Adrenal gland (tissue), 12 donors: ENCODE results near the gene GIGYF1. TPM values are rescaled to one million over a fixed set of nuclear protein-coding genes. Genes with fewer than 3 reads are reported as not detected.
A peak's percentile ranks its signal among the peaks of the same experiment; 100 is the strongest.

ENCODE experiments used
- DNase-seq, 7 donors: peaks; one replicate each; pipeline ENCODE4 v3.0.0-alpha.2; 2019 to 2020
- H3K27ac ChIP-seq, 5 donors: fragments of 200-600 bp; sonication (generic) in 4 of 5; 1 replicate in 3 of 5; 2 replicates in 2 of 5; pipeline versions ENCODE4 v1.5.1 to v1.8.0; 2016 to 2020; ENCODE audit warnings: mild to moderate bottlenecking in 1 of 5
- H3K27me3 ChIP-seq: fragments of 200-600 bp; 2 replicates; pipeline ENCODE4 v1.8.0; 2021
- H3K36me3 ChIP-seq, 2 donors: fragments of 200-600 bp; replicated peaks in 1 of 2; 1 replicate in 1 of 2; 2 replicates in 1 of 2; pipeline versions ENCODE4 v1.5.1 to v1.8.0; 2018 to 2022
- H3K4me1 ChIP-seq, 2 donors: fragments of 200-600 bp; replicated peaks in 1 of 2; 1 replicate in 1 of 2; 2 replicates in 1 of 2; pipeline versions ENCODE4 v1.5.1 to v1.8.0; 2018 to 2021
- H3K4me3 ChIP-seq, 4 donors: fragments of 200-600 bp; sonication (generic) in 3 of 4; one replicate each; pipeline ENCODE4 v1.5.1; 2016 to 2018
- H3K9me3 ChIP-seq, 3 donors: fragments of 200-600 bp; sonication (generic) in 1 of 3; replicated peaks in 1 of 3; 1 replicate in 2 of 3; 2 replicates in 1 of 3; pipeline versions ENCODE4 v1.5.1 to v1.8.0; 2016 to 2021
- CTCF ChIP-seq, 6 experiments: fragments of 450-650 bp in 4 of 6; fragments of 200-600 bp in 2 of 6; sonication (generic) in 1 of 6; IDR thresholded peaks; 1 replicate in 5 of 6; 2 replicates in 1 of 6; pipeline versions ENCODE4 v1.5.1 to v1.8.0; 2016 to 2021; ENCODE audit warnings: antibody characterized with exemption in 6 of 6, mild to moderate bottlenecking in 2 of 6, moderate library complexity in 1 of 6
- POLR2A ChIP-seq, 2 donors: fragments of 450-650 bp; IDR thresholded peaks; one replicate each; pipeline ENCODE4 v1.6.1; 2017; ENCODE audit warnings: antibody characterized with exemption in 2 of 2, mild to moderate bottlenecking in 2 of 2, moderate library complexity in 1 of 2
- WGBS, 4 donors: extraction: QIAGEN DNeasy Blood & Tissue Kit in 2 of 4; methylation state at CpG; one replicate each; pipeline versions ENCODE4 v1.1.5 to v1.1.7; 2013 to 2017; 5-methylcytosine and 5-hydroxymethylcytosine counted together
- intact Hi-C, 2 donors: fragments of 100-400 bp; cut with DNase I; formaldehyde crosslinking; loops; one replicate each; pipeline versions ENCODE4 v1.14.1 to v1.15.0; 2022 to 2023
- polyA plus RNA-seq, 3 donors: library from polyadenylated mRNA; stranded (reverse); fragments of 200-250 nt in 2 of 3; fragments of 350-450 nt in 1 of 3; fragmentation: Illumina TruSeq in 1 of 3; extraction: RNeasy Lipid Tissue Mini Kit (QIAGEN cat#74804) in 1 of 3; gene quantifications; one replicate each; pipeline ENCODE4 v1.2.3, GENCODE V29; 2013 to 2014
- total RNA-seq, 9 donors: library from RNA; depleted of rRNA in 4 of 9; stranded (reverse); fragments of >200 nt in 4 of 9; fragments of 120-200 nt in 1 of 9; fragmentation: NEBNext Ultra II Directional in 1 of 9; extraction: Animal tissue kit (Norgen Biotek cat#: 25700) in 1 of 9; gene quantifications; one replicate each; pipeline versions ENCODE4 v1.1.0 to v1.2.4, GENCODE V29; 2013 to 2023
- donor health status: healthy with polysubstance abuse.
- donor health status: Bipolar disorder and iron deficiency.
- donor health status: DM: yes; HTN: yes; CAD: no.
- donor health status: DM: no; HTN: no; CAD: no.
- donor health status: DM: no; HTN: no; CAD: no.
- donor health status: DM: yes; HTN: yes; CAD: no.

Gene GIGYF1
- total and polyA plus RNA-seq, 12 donors, result 5.4 to 167 (median 25.9) TPM

GRCh38 chr7:100686822-100687211 lies 7.2 kb downstream of the GIGYF1 start:
- TF ChIP-seq POLR2A (IDR thresholded peaks at IDR 0.05), result no peak
- TF ChIP-seq CTCF (IDR thresholded peaks at IDR 0.05), result no peak
- WGBS, 4 donors, result 83 to 90% (median 90%) methylated on average over 13 to 17 of the region's 17 CpGs
- H3K9me3 ChIP-seq, result no peaks in the 10 kb centered on the region
- no peaks in the 10 kb centered on the region for H3K27me3 ChIP-seq
- H3K36me3 ChIP-seq, result peaks cover 0 to 68% of the 10 kb centered on the region in 2 donors
- intact Hi-C loops, result loop anchor here in 1 of 2 donors (5.0 kb wide), 2 partner anchors 115 to 220 kb away; partner anchors contain the start of gene SAP25
- H3K4me3 ChIP-seq, result no peak overlapping the region
- H3K4me1 ChIP-seq, result peaks cover 9 to 51% of the 10 kb centered on the region in 2 donors
- DNase-seq, result peak in 1 of 7 donors; percentile 13
- H3K27ac ChIP-seq, result peak overlapping the region in 1 of 5 donors; percentile 71

- intact Hi-C loops, result loop anchor here in 1 of 2 donors (5.0 kb wide), 2 partner anchors 114 to 219 kb away; partner anchors contain the start of gene SAP25
- H3K4me3 ChIP-seq, result no peak overlapping the region
- no peaks in the 10 kb centered on the region for H3K9me3 ChIP-seq
- no peaks in the 10 kb centered on the region for H3K27me3 ChIP-seq
- TF ChIP-seq CTCF (IDR thresholded peaks at IDR 0.05) (no peak), POLR2A (IDR thresholded peaks at IDR 0.05) (no peak)
- peaks cover 9 to 47% of the 10 kb centered on the region in 2 donors for H3K4me1 ChIP-seq
- WGBS, 4 donors, result 71 to 86% (median 77%) methylated on average over 32 to 33 of the region's 33 CpGs
- H3K27ac ChIP-seq, result peak overlapping the region in 1 of 5 donors; percentile 71
- H3K36me3 ChIP-seq, result peaks cover 0 to 73% of the 10 kb centered on the region in 2 donors
- peak in 3 of 7 donors; percentile 13 to 32 (median 25) for DNase-seq
Measured at GRCh38 chr7:100686201-100686821, 7.7 kb downstream of the GIGYF1 start.

GRCh38 chr7:100685631-100686145 lies 8.4 kb downstream of the GIGYF1 start:
- Histone ChIP-seq H3K4me3 (no peak overlapping the region), H3K4me1 (peaks cover 9 to 42% of the 10 kb centered on the region in 2 donors), H3K9me3 (no peaks in the 10 kb centered on the region), H3K27ac (no peak overlapping the region), H3K27me3 (no peaks in the 10 kb centered on the region), H3K36me3 (peaks cover 0 to 77% of the 10 kb centered on the region in 2 donors)
- DNase-seq, result no peak
- intact Hi-C loops, result loop anchor here in 1 of 2 donors (5.0 kb wide), 2 partner anchors 113 to 218 kb away; partner anchors contain the start of gene SAP25
- TF ChIP-seq POLR2A (IDR thresholded peaks at IDR 0.05), result no peak
- TF ChIP-seq CTCF (IDR thresholded peaks at IDR 0.05), result no peak
- 88 to 93% (median 90%) methylated on average over 15 to 17 of the region's 17 CpGs for WGBS, 4 donors

DNA sequence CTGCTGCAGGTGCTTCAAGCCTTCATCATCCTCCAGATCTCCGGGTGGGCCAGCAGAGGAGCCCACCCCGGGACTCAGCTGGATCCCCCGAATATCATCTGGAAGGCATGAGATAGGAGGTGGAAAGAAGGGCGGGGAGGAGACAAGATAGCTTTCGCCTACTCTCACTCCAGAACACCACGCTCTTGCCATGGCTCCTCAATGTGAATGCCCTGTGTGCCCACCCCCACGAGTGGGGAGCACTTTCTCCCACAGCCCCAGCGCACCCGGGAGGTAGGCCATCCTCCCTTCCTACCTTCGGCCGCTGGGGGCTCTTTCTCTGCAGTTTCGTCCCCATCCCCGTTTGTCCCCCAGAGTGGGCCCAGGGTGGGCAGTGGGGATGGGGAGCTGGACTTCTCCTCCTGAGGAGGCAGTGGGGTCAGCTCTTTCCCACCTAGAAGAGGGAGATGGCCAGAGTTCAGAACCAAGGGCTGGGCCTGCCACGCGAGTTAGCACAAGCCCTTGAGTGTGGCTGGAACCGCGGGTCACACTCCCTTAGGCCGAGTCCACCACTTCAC lies 8.9 kb downstream of the GIGYF1 start:
- Histone ChIP-seq H3K36me3 (peaks cover 0 to 82% of the 10 kb centered on the region in 2 donors), H3K27me3 (no peaks in the 10 kb centered on the region), H3K4me3 (no peak overlapping the region), H3K9me3 (no peaks in the 10 kb centered on the region), H3K27ac (no peak overlapping the region), H3K4me1 (peaks cover 13 to 43% of the 10 kb centered on the region in 2 donors)
- no peak for TF ChIP-seq CTCF (IDR thresholded peaks at IDR 0.05)
- no peak for TF ChIP-seq POLR2A (IDR thresholded peaks at IDR 0.05)
- intact Hi-C loops, result loop anchor here in 1 of 2 donors (5.0 kb wide), 2 partner anchors 113 to 218 kb away; partner anchors contain the start of gene SAP25
- no peak for DNase-seq
- WGBS, 4 donors, result 87 to 93% (median 91%) methylated on average over 12 to 18 of the region's 18 CpGs
